B cell (primary cell): Measurements from ENCODE around the gene UMAD1. TPM values are rescaled to one million over a fixed set of nuclear protein-coding genes. Genes with fewer than 3 reads are reported as not detected.

ENCODE experiments used
- ATAC-seq: fragments of 200-7000 bp; cut with Tn5 transposase; one replicate; pipeline ENCODE4 v1.10.0; 2021; ENCODE audit warnings: low read depth, mild to moderate bottlenecking, moderate number of reproducible peaks, moderate library complexity
- CTCF ChIA-PET: fragments of 350-600 bp; sonication (Branson Sonifier 250); formaldehyde crosslinking; loops from one replicate; lab custom pipeline; 2021; ENCODE audit warnings: antibody characterized with exemption, inconsistent platforms; lab: Charles Lee
- POLR2A ChIA-PET: fragments of 350-600 bp; sonication (Branson Sonifier 250); formaldehyde crosslinking; loops from one replicate; lab custom pipeline; 2021; ENCODE audit warnings: antibody characterized with exemption; lab: Charles Lee
- DNase-seq: peaks from one replicate; pipeline ENCODE4 v3.0.0; 2013
- H2AFZ ChIP-seq: 2 replicates; pipeline ENCODE4 v1.6.1; 2012; ENCODE audit warnings: mild to moderate bottlenecking, low read depth, low read length; ENCODE audit not compliant: insufficient read depth, poor library complexity, severe bottlenecking
- H3K27ac ChIP-seq, 2 donors: 1 replicate in 1 of 2; 2 replicates in 1 of 2; pipeline ENCODE4 v1.5.1; 2012 to 2013; ENCODE audit warnings: low read length in 2 of 2, mild to moderate bottlenecking in 2 of 2, moderate library complexity in 1 of 2
- H3K27me3 ChIP-seq, 4 experiments: fragments of 200-600 bp in 1 of 4; sonication (generic) in 1 of 4; replicated peaks in 1 of 4; 1 replicate in 2 of 4; 2 replicates in 2 of 4; pipeline versions ENCODE4 v1.6.1 to v1.7.0; 2013 to 2016; ENCODE audit warnings: low read length in 3 of 4, mild to moderate bottlenecking in 2 of 4, mixed read lengths in 1 of 4, moderate library complexity in 1 of 4; ENCODE audit not compliant: insufficient read depth in 4 of 4, control insufficient read depth in 3 of 4; ENCODE audit errors: control extremely low read depth in 1 of 4
- H3K36me3 ChIP-seq, 2 experiments: replicated peaks in 1 of 2; 1 replicate in 1 of 2; 2 replicates in 1 of 2; pipeline versions ENCODE4 v1.6.1 to v1.7.1; 2013; ENCODE audit warnings: low read length in 1 of 2; ENCODE audit not compliant: insufficient read depth in 2 of 2, control insufficient read depth in 1 of 2; ENCODE audit errors: control extremely low read depth in 1 of 2, extremely low read depth in 1 of 2
- H3K4me1 ChIP-seq, 2 donors: fragments of 200-600 bp in 1 of 2; sonication (generic) in 1 of 2; 1 replicate in 1 of 2; 2 replicates in 1 of 2; pipeline versions ENCODE4 v1.5.1 to v1.6.1; 2013 to 2017; ENCODE audit warnings: low read length in 2 of 2; ENCODE audit not compliant: control insufficient read depth in 2 of 2, insufficient read depth in 2 of 2
- H3K4me2 ChIP-seq: replicated peaks from 2 replicates; pipeline ENCODE3; 2012; ENCODE audit warnings: mild to moderate bottlenecking, low read depth, low read length; ENCODE audit not compliant: poor library complexity, severe bottlenecking
- H3K4me3 ChIP-seq, 5 experiments: fragments of 200-600 bp in 1 of 5; sonication (generic) in 1 of 5; 1 replicate in 3 of 5; 2 replicates in 2 of 5; pipeline versions ENCODE4 v1.5.1 to v1.7.0; 2011 to 2016; ENCODE audit warnings: low read length in 4 of 5, mild to moderate bottlenecking in 4 of 5, low read depth in 2 of 5, control low read depth in 1 of 5, moderate library complexity in 1 of 5; ENCODE audit not compliant: insufficient read depth in 1 of 5; ENCODE audit errors: control extremely low read depth in 1 of 5, extremely low read depth in 1 of 5
- H3K79me2 ChIP-seq: fragments of 200-600 bp; sonication (generic); one replicate; pipeline ENCODE4 v1.6.0; 2016; ENCODE audit warnings: low read length; ENCODE audit not compliant: control insufficient read depth, insufficient read depth
- H3K9ac ChIP-seq: fragments of 200-600 bp; sonication (generic); 2 replicates; pipeline ENCODE4 v1.6.1; 2017; ENCODE audit warnings: mild to moderate bottlenecking, low read length, moderate library complexity
- H3K9me3 ChIP-seq, 3 donors: one replicate each; pipeline versions ENCODE4 v1.6.1 to v1.7.1; 2013; ENCODE audit warnings: low read length in 2 of 3; ENCODE audit not compliant: control insufficient read depth in 2 of 3, insufficient read depth in 1 of 3; ENCODE audit errors: control extremely low read depth in 1 of 3
- H4K20me1 ChIP-seq: 2 replicates; pipeline ENCODE4 v1.6.0; 2012; ENCODE audit warnings: mild to moderate bottlenecking, low read length; ENCODE audit not compliant: insufficient read depth, control insufficient read depth, poor library complexity, severe bottlenecking
- H3K27ac Mint-ChIP-seq: one replicate; pipeline ENCODE4 v1.8.0; 2021; ENCODE audit warnings: mixed read lengths
- H3K27me3 Mint-ChIP-seq: one replicate; pipeline ENCODE4 v1.8.0; 2021; ENCODE audit warnings: mixed read lengths
- H3K4me1 Mint-ChIP-seq: one replicate; pipeline ENCODE4 v1.8.0; 2021; ENCODE audit warnings: mixed read lengths
- H3K4me3 Mint-ChIP-seq: one replicate; pipeline ENCODE4 v1.8.0; 2021; ENCODE audit warnings: mixed read lengths
- H3K9me3 Mint-ChIP-seq: one replicate; pipeline ENCODE4 v1.8.0; 2022; ENCODE audit warnings: mixed read lengths; ENCODE audit not compliant: insufficient read depth
- EZH2 ChIP-seq: IDR thresholded peaks from 2 replicates; pipeline ENCODE4 v1.6.1; 2012; ENCODE audit warnings: borderline replicate concordance, low read depth, mild to moderate bottlenecking, moderate library complexity, low read length; ENCODE audit not compliant: insufficient read depth, poor library complexity, severe bottlenecking
- WGBS: methylation state at CpG from one replicate; pipeline ENCODE4 v1.1.5; 2013; ENCODE audit warnings: missing lambda C conversion rate; ENCODE audit not compliant: insufficient coverage; 5-methylcytosine and 5-hydroxymethylcytosine counted together
- intact Hi-C: fragments of 100-400 bp; cut with micrococcal nuclease; formaldehyde crosslinking; loops from one replicate; pipeline ENCODE4 v1.10.0; 2022
- polyA plus RNA-seq: library from polyadenylated mRNA; depleted of rRNA; stranded (reverse); fragments of >200 nt; gene quantifications from 2 replicates; pipeline ENCODE4 v1.2.3, GENCODE V29; 2012
- total RNA-seq, 2 donors: library from RNA; stranded (reverse); fragments of 120-200 nt in 1 of 2; gene quantifications; 1 replicate in 1 of 2; 2 replicates in 1 of 2; pipeline versions ENCODE4 v1.2.3 to v1.2.4, GENCODE V29; 2013 to 2022
- TF ChIP-seq, protein P1 (sequence below): fragments of 200-600 bp; IDR thresholded peaks from one replicate; pipeline ENCODE4 v1.8.0; 2022; ENCODE audit warnings: antibody characterized with exemption, mild to moderate bottlenecking

Gene UMAD1
- total and polyA plus RNA-seq, 2 donors (not counting 1 experiment from before 2014, with no cell fraction given) = 11.6 to 25.9 TPM

- Histone ChIP-seq H2AFZ (no peak overlapping the region), H3K27ac (no peak overlapping the region), H4K20me1 (no peaks in the 10 kb centered on the region), H3K4me2 (no peak overlapping the region), H3K9ac (no peak overlapping the region), H3K4me3 (no peak overlapping the region), H3K79me2 (peaks cover 4% of the 10 kb centered on the region), H3K27me3 (no peaks in the 10 kb centered on the region), H3K9me3 (no peaks in the 10 kb centered on the region), H3K4me1 (peaks cover 4 to 6% of the 10 kb centered on the region in 2 donors), H3K36me3 (peaks cover 4 to 8% of the 10 kb centered on the region in 2 experiments)
- no peak for DNase-seq
- CTCF ChIA-PET = no interaction called here
- H3K27me3 Mint-ChIP-seq = no peaks in the 10 kb centered on the region
- no peak overlapping the region for H3K4me3 Mint-ChIP-seq
- POLR2A ChIA-PET = no interaction called here
- H3K4me1 Mint-ChIP-seq = peaks cover 11% of the 10 kb centered on the region
- intact Hi-C loops = no loop called here
- ATAC-seq = no peak
- no peak for TF ChIP-seq EZH2
- TF ChIP-seq, protein P1, sequence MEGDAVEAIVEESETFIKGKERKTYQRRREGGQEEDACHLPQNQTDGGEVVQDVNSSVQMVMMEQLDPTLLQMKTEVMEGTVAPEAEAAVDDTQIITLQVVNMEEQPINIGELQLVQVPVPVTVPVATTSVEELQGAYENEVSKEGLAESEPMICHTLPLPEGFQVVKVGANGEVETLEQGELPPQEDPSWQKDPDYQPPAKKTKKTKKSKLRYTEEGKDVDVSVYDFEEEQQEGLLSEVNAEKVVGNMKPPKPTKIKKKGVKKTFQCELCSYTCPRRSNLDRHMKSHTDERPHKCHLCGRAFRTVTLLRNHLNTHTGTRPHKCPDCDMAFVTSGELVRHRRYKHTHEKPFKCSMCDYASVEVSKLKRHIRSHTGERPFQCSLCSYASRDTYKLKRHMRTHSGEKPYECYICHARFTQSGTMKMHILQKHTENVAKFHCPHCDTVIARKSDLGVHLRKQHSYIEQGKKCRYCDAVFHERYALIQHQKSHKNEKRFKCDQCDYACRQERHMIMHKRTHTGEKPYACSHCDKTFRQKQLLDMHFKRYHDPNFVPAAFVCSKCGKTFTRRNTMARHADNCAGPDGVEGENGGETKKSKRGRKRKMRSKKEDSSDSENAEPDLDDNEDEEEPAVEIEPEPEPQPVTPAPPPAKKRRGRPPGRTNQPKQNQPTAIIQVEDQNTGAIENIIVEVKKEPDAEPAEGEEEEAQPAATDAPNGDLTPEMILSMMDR = no peak
- no CpG with 5 or more reads among the region's 1 CpG for WGBS
- no peaks in the 10 kb centered on the region for H3K9me3 Mint-ChIP-seq
- H3K27ac Mint-ChIP-seq = no peak overlapping the region
Measured at GRCh38 chr7:7795630-7796121, 155.1 kb downstream of the UMAD1 start.

DNA sequence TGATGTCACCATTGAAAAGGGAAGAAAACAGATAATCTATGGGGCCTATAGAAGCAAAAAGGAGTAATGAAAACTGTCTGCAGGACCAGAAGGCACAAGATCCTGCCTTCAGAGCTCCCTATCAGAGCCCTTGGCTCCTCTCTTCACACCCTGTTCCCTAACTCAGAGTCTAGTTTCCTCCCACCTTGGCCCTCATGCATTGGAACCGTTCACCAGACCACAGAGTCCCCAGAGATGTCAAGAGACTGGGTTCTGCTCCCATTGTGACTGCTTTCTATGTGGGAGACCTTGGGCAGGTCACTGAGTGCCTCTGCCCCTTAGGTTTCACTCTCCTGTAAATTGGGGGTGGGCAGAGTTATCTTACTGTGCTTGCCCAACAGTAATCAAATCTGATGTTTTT is 158.0 kb downstream of the UMAD1 start:
- no peak for DNase-seq
- no CpG with 5 or more reads among the region's 1 CpG for WGBS
- Mint-ChIP-seq H3K4me3 (no peak overlapping the region), H3K4me1 (peaks cover 11% of the 10 kb centered on the region), H3K27ac (no peak overlapping the region), H3K9me3 (no peaks in the 10 kb centered on the region), H3K27me3 (no peaks in the 10 kb centered on the region)
- H3K4me3 ChIP-seq = no peak overlapping the region
- H4K20me1 ChIP-seq = no peaks in the 10 kb centered on the region
- no peak overlapping the region for H2AFZ ChIP-seq
- H3K9me3 ChIP-seq = no peaks in the 10 kb centered on the region
- no peak overlapping the region for H3K27ac ChIP-seq
- no peaks in the 10 kb centered on the region for H3K27me3 ChIP-seq
- H3K9ac ChIP-seq = no peak overlapping the region
- peak overlapping the region; percentile 18 for H3K4me2 ChIP-seq
- intact Hi-C loops = no loop called here
- H3K79me2 ChIP-seq = peaks cover 4% of the 10 kb centered on the region
- CTCF ChIA-PET = no interaction called here
- ATAC-seq = no peak
- peaks cover 4 to 6% of the 10 kb centered on the region in 2 donors for H3K4me1 ChIP-seq
- peaks cover 0 to 4% of the 10 kb centered on the region in 2 experiments for H3K36me3 ChIP-seq
- POLR2A ChIA-PET = no interaction called here
- TF ChIP-seq EZH2 = no peak
- TF ChIP-seq, protein P1 = no peak
